Prostate gland (tissue), 2 donors: ENCODE data around the gene CNTNAP2. TPM values are rescaled to one million over a fixed set of nuclear protein-coding genes. Genes with fewer than 3 reads are reported as not detected.

Source experiments
- DNase-seq: peaks from one replicate; pipeline ENCODE4 v3.0.0-alpha.2; 2019; ENCODE audit warnings: low spot score
- H3K27ac ChIP-seq, 2 donors: fragments of 200-600 bp; sonication (generic); 2 replicates each; pipeline ENCODE4 v1.5.1; 2017 to 2019
- H3K27me3 ChIP-seq: fragments of 200-600 bp; sonication (generic); replicated peaks from 2 replicates; pipeline ENCODE4 v1.5.1; 2019; ENCODE audit not compliant: insufficient read depth
- H3K36me3 ChIP-seq, 2 donors: fragments of 200-600 bp; sonication (generic); 1 replicate in 1 of 2; 2 replicates in 1 of 2; pipeline versions ENCODE4 v1.5.1 to v1.8.1; 2017 to 2019
- H3K4me1 ChIP-seq: fragments of 200-600 bp; sonication (generic); replicated peaks from 2 replicates; pipeline ENCODE4 v1.5.1; 2019
- H3K4me3 ChIP-seq, 2 donors: fragments of 200-600 bp; sonication (generic); 2 replicates each; pipeline ENCODE4 v1.5.1; 2017 to 2019
- H3K9me3 ChIP-seq: fragments of 200-600 bp; sonication (generic); 2 replicates; pipeline ENCODE4 v1.5.1; 2017
- POLR2A ChIP-seq: fragments of 450-650 bp; IDR thresholded peaks from one replicate; pipeline ENCODE4 v1.6.1; 2016; ENCODE audit warnings: antibody characterized with exemption, mild to moderate bottlenecking
- POLR2AphosphoS5 ChIP-seq: sonication (generic); formaldehyde crosslinking; IDR thresholded peaks from one replicate; pipeline ENCODE4 v1.6.1; 2017; ENCODE audit warnings: antibody characterized with exemption
- WGBS: methylation state at CpG from one replicate; pipeline ENCODE4 v1.1.5; 2018; 5-methylcytosine and 5-hydroxymethylcytosine counted together
- intact Hi-C: fragments of 100-400 bp; cut with DNase I; formaldehyde crosslinking; loops from one replicate; pipeline ENCODE4 v1.14.2; 2022
- total RNA-seq, 2 donors: library from RNA; depleted of rRNA; stranded (reverse); fragments of >200 nt; gene quantifications; one replicate each; pipeline ENCODE4 v1.1.0, GENCODE V29; 2016
- TF ChIP-seq, protein P1 (sequence below), 4 experiments: fragments of 200-600 bp in 2 of 4; fragments of 450-650 bp in 2 of 4; sonication (generic) in 2 of 4; IDR thresholded peaks; 1 replicate in 3 of 4; 2 replicates in 1 of 4; pipeline ENCODE4 v1.5.1; 2016 to 2019; ENCODE audit warnings: antibody characterized with exemption in 4 of 4, mild to moderate bottlenecking in 2 of 4, moderate library complexity in 2 of 4

CNTNAP2 gene
- total RNA-seq, 2 donors from 2014 or later = 10.6 to 43.7 TPM

DNA sequence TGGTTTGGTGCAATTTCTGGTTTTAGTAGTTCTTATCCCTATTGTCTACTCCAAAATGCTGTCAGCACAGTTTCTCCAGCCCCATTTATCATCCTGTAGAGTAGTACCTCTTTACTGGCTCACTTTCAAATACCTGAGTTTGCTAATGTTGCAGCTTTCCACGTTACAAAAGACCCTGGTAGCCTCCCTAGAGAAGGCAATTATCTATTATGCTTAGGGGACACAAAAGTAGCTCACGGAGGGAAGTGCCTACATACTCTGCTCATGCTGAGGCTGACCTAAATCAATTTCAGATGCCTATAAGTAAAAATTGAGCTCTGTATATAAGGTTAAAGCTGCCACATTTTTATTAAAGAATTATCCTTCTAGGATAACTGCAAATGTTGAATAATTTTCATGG lies 603.6 kb downstream of the CNTNAP2 start:
- 51% methylated on average over 2 of the region's 2 CpGs for WGBS
- Histone ChIP-seq H3K27ac (no peak overlapping the region), H3K27me3 (no peaks in the 10 kb centered on the region), H3K9me3 (no peaks in the 10 kb centered on the region), H3K4me3 (no peak overlapping the region), H3K36me3 (no peaks in the 10 kb centered on the region), H3K4me1 (no peaks in the 10 kb centered on the region)
- TF ChIP-seq POLR2A = no peak
- TF ChIP-seq POLR2AphosphoS5 = no peak
- TF ChIP-seq, protein P1, sequence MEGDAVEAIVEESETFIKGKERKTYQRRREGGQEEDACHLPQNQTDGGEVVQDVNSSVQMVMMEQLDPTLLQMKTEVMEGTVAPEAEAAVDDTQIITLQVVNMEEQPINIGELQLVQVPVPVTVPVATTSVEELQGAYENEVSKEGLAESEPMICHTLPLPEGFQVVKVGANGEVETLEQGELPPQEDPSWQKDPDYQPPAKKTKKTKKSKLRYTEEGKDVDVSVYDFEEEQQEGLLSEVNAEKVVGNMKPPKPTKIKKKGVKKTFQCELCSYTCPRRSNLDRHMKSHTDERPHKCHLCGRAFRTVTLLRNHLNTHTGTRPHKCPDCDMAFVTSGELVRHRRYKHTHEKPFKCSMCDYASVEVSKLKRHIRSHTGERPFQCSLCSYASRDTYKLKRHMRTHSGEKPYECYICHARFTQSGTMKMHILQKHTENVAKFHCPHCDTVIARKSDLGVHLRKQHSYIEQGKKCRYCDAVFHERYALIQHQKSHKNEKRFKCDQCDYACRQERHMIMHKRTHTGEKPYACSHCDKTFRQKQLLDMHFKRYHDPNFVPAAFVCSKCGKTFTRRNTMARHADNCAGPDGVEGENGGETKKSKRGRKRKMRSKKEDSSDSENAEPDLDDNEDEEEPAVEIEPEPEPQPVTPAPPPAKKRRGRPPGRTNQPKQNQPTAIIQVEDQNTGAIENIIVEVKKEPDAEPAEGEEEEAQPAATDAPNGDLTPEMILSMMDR (IDR thresholded peaks at IDR 0.05) = no peak
- DNase-seq = no peak
- intact Hi-C loops = no loop called here

DNA sequence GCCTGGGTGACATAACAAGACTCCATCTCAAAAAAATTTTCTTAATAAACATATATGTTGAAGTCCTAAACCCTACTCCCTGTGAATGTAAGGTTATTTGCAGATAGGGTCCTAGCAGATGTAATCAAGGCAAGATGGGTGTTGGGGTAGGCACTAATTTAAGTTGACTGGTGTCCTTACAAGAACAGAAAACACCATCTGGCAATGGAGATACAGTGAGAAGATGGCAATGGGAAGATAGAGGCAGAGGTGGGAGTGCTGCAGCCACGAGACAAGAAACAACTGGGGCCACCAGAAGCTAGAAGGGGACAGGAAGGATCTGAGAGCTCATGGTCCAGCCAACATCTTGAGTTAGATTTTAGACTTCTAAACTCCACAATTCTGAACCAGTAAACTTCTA lies 606.4 kb downstream of the CNTNAP2 start:
- H3K4me3 ChIP-seq = no peak overlapping the region
- no peaks in the 10 kb centered on the region for H3K4me1 ChIP-seq
- no peak overlapping the region for H3K27ac ChIP-seq
- no peaks in the 10 kb centered on the region for H3K36me3 ChIP-seq
- no peaks in the 10 kb centered on the region for H3K9me3 ChIP-seq
- intact Hi-C loops = no loop called here
- no peaks in the 10 kb centered on the region for H3K27me3 ChIP-seq
- no peak for DNase-seq
- TF ChIP-seq, protein P1 (IDR thresholded peaks at IDR 0.05) = no peak
- TF ChIP-seq POLR2A (no peak), POLR2AphosphoS5 (no peak)
- WGBS = 63% methylated on average over 1 of the region's 1 CpG

DNA sequence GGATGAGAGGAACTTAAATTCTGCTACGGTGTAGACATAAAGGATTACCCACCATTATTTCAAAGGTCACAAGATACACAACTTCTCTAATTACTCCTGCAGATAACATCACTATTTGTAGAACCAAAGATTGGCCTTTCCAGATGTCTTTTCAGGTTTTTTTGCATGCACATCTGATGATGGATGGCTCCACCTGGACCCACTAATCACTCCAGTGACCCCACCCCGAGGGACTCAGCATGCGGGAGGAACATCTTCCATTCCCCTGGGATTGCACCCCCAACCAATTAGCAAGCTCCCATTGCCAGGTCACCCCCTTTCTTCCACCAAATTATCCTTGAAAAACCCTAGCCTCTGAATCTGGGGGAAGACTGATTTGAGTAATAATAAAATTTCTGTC lies 608.9 kb downstream of the CNTNAP2 start:
- H3K9me3 ChIP-seq = no peaks in the 10 kb centered on the region
- TF ChIP-seq POLR2AphosphoS5 (no peak), POLR2A (no peak)
- TF ChIP-seq, protein P1 (IDR thresholded peaks at IDR 0.05) = no peak
- no peaks in the 10 kb centered on the region for H3K4me1 ChIP-seq
- no peaks in the 10 kb centered on the region for H3K27me3 ChIP-seq
- intact Hi-C loops = no loop called here
- no peak for DNase-seq
- H3K36me3 ChIP-seq = no peaks in the 10 kb centered on the region
- WGBS = 85% methylated on average over 3 of the region's 3 CpGs
- no peak overlapping the region for H3K4me3 ChIP-seq
- no peak overlapping the region for H3K27ac ChIP-seq

DNA sequence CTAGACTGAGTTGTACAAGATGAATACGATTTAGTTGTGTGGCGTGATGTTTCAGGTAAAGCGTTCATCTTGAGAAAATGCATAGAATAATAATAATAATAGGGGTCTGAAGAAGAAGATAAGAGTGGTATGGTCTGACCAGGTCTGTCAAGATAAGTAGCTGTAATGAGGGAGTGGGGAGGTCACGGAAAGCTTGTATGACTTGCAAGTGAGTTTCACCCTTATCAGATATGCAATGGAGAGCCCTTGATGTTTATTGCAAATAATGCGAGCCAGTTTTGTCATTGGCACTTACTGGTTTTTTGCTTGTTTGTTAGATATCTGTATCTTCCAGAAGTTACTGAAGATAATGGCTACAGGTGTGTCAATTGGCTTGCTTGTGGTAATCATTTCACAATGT lies 611.5 kb downstream of the CNTNAP2 start:
- no peaks in the 10 kb centered on the region for H3K4me1 ChIP-seq
- H3K27me3 ChIP-seq = no peaks in the 10 kb centered on the region
- no peaks in the 10 kb centered on the region for H3K9me3 ChIP-seq
- TF ChIP-seq POLR2A (no peak), POLR2AphosphoS5 (no peak)
- TF ChIP-seq, protein P1 (IDR thresholded peaks at IDR 0.05) = no peak
- H3K4me3 ChIP-seq = no peak overlapping the region
- intact Hi-C loops = no loop called here
- no peak for DNase-seq
- 89% methylated on average over 5 of the region's 5 CpGs for WGBS
- no peak overlapping the region for H3K27ac ChIP-seq
- no peaks in the 10 kb centered on the region for H3K36me3 ChIP-seq

DNA sequence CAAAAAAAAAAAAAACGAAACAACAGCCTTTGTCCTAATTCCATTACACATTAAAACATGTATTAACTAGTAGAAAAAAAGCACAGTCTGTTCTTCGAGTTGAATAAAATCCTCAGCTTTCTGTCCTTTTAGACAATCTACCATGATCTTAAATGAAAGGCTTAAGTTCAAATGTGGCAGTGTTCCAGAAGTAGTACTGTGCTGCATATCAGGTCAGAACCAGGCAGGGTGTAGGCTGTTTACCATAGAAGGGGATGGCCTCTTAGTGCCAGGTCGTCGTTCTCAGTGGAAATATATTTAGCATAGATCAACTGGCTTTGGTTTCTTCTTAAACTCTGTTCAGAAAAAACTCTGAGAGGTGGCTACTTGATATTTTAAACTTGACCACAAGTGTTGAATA lies 612.0 kb downstream of the CNTNAP2 start:
- Histone ChIP-seq H3K27me3 (no peaks in the 10 kb centered on the region), H3K36me3 (no peaks in the 10 kb centered on the region), H3K9me3 (no peaks in the 10 kb centered on the region), H3K4me3 (no peak overlapping the region), H3K27ac (no peak overlapping the region), H3K4me1 (no peaks in the 10 kb centered on the region)
- TF ChIP-seq POLR2AphosphoS5 (no peak), POLR2A (no peak)
- TF ChIP-seq, protein P1 (IDR thresholded peaks at IDR 0.05) = no peak
- WGBS = 42% methylated on average over 4 of the region's 4 CpGs
- intact Hi-C loops = no loop called here
- no peak for DNase-seq
